ENCODE results near the gene IGDCC3. TPM values are rescaled to one million over a fixed set of nuclear protein-coding genes. Genes with fewer than 3 reads are reported as not detected.

IGDCC3 gene
- total RNA-seq, 4 donors from 2014 or later, result not detected

DNA sequence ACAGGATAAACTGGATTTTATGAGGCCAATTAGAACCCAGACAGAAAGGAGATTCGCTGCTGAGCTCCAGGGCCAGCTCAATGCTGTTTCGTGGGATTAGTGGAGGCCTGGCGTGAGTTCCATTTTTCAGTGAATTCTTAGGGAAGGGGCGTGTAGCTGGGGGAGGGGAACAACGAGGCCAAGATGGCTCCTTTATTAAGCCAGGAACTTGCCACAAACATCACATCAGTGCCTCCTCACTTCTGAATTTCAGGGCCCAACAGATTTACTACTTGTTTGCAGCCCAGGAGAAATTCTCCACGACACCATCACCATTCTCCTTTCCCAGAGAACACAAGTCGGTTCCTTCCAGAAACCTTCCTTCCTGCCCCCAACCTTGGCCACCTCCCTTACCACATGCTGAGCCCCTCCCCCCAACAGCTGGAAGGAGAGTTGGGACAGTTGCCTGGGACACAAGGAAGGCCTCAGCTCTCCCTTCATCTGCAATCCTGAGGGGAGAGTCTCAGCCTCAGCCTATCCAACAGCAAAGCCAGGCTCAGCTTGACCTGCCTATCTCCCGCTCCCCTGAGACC is 39.1 kb upstream of the IGDCC3 start:
- peaks cover 0 to 59% of the 10 kb centered on the region in 2 donors for H3K27me3 ChIP-seq
- 57 to 60% methylated on average over 8 of the region's 8 CpGs for WGBS, 2 donors

GRCh38 chr15:65414841-65415621 is 37.2 kb upstream of the IGDCC3 start:
- Histone ChIP-seq H3K4me1 (no peaks in the 10 kb centered on the region), H3K9me3 (no peaks in the 10 kb centered on the region), H3K27me3 (peaks cover 0 to 41% of the 10 kb centered on the region in 2 donors), H3K36me3 (no peaks in the 10 kb centered on the region), H3K27ac (no peak overlapping the region), H3K4me3 (no peak overlapping the region)
- DNase-seq (ENCODE audit: low spot score in 2 of 2), result no peak
- TF ChIP-seq POLR2A (IDR thresholded peaks at IDR 0.05), result no peak
- TF ChIP-seq EP300 (IDR thresholded peaks at IDR 0.05), result no peak
- TF ChIP-seq, protein P1, sequence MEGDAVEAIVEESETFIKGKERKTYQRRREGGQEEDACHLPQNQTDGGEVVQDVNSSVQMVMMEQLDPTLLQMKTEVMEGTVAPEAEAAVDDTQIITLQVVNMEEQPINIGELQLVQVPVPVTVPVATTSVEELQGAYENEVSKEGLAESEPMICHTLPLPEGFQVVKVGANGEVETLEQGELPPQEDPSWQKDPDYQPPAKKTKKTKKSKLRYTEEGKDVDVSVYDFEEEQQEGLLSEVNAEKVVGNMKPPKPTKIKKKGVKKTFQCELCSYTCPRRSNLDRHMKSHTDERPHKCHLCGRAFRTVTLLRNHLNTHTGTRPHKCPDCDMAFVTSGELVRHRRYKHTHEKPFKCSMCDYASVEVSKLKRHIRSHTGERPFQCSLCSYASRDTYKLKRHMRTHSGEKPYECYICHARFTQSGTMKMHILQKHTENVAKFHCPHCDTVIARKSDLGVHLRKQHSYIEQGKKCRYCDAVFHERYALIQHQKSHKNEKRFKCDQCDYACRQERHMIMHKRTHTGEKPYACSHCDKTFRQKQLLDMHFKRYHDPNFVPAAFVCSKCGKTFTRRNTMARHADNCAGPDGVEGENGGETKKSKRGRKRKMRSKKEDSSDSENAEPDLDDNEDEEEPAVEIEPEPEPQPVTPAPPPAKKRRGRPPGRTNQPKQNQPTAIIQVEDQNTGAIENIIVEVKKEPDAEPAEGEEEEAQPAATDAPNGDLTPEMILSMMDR (IDR thresholded peaks at IDR 0.05), result no peak
- 41 to 53% methylated on average over 14 of the region's 14 CpGs for WGBS, 2 donors

More for the DNA sequence above, 39.1 kb upstream of the IGDCC3 start:
- Histone ChIP-seq H3K36me3 (no peaks in the 10 kb centered on the region), H3K27ac (no peak overlapping the region), H3K4me1 (peaks cover 0 to 14% (median 8%) of the 10 kb centered on the region in 4 donors), H3K4me3 (no peak overlapping the region), H3K9me3 (no peaks in the 10 kb centered on the region)
- no peak for DNase-seq (ENCODE audit: low spot score in 2 of 2)
- no peak for TF ChIP-seq EP300 (IDR thresholded peaks at IDR 0.05)
- TF ChIP-seq, protein P1 (IDR thresholded peaks at IDR 0.05), result no peak
- TF ChIP-seq POLR2A (IDR thresholded peaks at IDR 0.05), result no peak

- no peak for DNase-seq (ENCODE audit: low spot score in 2 of 2)
- Histone ChIP-seq H3K4me1 (no peaks in the 10 kb centered on the region), H3K36me3 (no peaks in the 10 kb centered on the region), H3K4me3 (no peak overlapping the region), H3K27me3 (peaks cover 0 to 30% of the 10 kb centered on the region in 2 donors), H3K27ac (no peak overlapping the region), H3K9me3 (no peaks in the 10 kb centered on the region)
- no peak for TF ChIP-seq POLR2A (IDR thresholded peaks at IDR 0.05)
- 81 to 83% methylated on average over 6 of the region's 6 CpGs for WGBS, 2 donors
Observed at GRCh38 chr15:65413760-65414144, 36.0 kb upstream of the IGDCC3 start.

DNA sequence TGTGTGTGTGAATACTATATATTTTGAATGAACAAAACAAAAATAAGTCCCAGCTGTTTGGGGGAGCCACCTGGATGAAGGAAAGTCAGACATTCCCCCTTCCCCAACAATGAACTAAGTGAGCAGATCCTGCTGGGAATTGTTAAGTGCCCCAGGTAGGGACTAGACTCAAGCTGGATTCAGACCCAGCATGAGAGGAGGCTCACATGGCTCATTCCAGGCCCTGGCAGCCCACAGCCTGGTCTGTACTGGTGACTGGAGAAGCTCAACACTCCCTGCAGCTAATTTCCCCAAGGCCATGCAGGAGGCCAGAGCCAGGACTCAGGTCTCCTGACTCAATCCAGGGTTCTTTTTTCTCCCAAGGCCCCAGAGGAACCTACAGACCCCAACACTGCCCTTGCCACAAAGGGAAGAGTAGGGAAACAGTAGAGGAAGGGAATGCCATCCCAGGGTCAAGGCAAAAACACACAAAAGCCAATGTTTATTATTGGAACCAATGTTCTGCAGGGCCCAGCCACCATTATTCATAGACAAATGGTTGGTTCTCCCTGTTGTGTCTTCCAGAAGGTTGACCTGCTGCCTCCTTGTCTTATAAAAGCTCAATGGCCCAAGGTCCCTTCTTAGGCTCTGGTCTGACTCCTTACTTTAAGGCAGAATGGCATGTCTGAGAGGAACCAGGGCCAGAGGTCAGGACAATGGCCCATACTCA is 35.4 kb upstream of the IGDCC3 start:
- no peak for DNase-seq (ENCODE audit: low spot score in 2 of 2)
- Histone ChIP-seq H3K4me1 (no peaks in the 10 kb centered on the region), H3K27me3 (peaks cover 0 to 24% of the 10 kb centered on the region in 2 donors), H3K27ac (no peak overlapping the region), H3K9me3 (no peaks in the 10 kb centered on the region), H3K36me3 (no peaks in the 10 kb centered on the region), H3K4me3 (no peak overlapping the region)
- TF ChIP-seq, protein P1 (IDR thresholded peaks at IDR 0.05), result no peak
- TF ChIP-seq POLR2A (IDR thresholded peaks at IDR 0.05) (no peak), EP300 (IDR thresholded peaks at IDR 0.05) (no peak)

DNA sequence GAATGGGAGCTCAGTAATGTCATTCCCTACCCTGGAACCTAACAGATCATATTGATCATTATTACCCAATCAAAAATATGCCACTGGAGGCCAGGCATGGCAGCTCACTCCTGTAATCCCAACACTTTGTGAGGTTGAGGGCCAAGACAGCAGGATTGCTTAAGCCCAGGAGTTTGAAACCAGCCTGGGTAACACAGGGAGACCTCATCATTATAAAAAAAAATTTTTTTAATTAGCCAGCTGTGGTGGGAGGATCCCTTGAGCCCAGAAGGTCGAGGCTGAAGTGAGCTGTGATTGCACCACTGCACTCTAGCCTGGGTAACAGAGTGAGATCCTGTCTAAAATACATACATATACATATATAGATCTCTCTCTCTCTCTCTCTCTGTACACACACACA is 34.8 kb upstream of the IGDCC3 start:
- no peak for DNase-seq (ENCODE audit: low spot score in 2 of 2)
- WGBS, 2 donors, result 8 to 13% methylated on average over 1 of the region's 1 CpG
- no peaks in the 10 kb centered on the region for H3K4me1 ChIP-seq
- no peaks in the 10 kb centered on the region for H3K36me3 ChIP-seq
- peaks cover 0 to 21% of the 10 kb centered on the region in 2 donors for H3K27me3 ChIP-seq
- H3K27ac ChIP-seq, result no peak overlapping the region
- TF ChIP-seq EP300 (IDR thresholded peaks at IDR 0.05) (no peak), POLR2A (IDR thresholded peaks at IDR 0.05) (no peak)
- TF ChIP-seq, protein P1 (IDR thresholded peaks at IDR 0.05), result no peak
- no peaks in the 10 kb centered on the region for H3K9me3 ChIP-seq
- H3K4me3 ChIP-seq, result no peak overlapping the region

Data from tibial nerve (tissue), 4 donors.